ENCODE results near the gene FYB1.
"Not testable (repeated sequence)": the region's sequence is repeated elsewhere in the genome, so short reads cannot be mapped to it uniquely, and the experiment has no call there.

FYB1 gene, protein sequence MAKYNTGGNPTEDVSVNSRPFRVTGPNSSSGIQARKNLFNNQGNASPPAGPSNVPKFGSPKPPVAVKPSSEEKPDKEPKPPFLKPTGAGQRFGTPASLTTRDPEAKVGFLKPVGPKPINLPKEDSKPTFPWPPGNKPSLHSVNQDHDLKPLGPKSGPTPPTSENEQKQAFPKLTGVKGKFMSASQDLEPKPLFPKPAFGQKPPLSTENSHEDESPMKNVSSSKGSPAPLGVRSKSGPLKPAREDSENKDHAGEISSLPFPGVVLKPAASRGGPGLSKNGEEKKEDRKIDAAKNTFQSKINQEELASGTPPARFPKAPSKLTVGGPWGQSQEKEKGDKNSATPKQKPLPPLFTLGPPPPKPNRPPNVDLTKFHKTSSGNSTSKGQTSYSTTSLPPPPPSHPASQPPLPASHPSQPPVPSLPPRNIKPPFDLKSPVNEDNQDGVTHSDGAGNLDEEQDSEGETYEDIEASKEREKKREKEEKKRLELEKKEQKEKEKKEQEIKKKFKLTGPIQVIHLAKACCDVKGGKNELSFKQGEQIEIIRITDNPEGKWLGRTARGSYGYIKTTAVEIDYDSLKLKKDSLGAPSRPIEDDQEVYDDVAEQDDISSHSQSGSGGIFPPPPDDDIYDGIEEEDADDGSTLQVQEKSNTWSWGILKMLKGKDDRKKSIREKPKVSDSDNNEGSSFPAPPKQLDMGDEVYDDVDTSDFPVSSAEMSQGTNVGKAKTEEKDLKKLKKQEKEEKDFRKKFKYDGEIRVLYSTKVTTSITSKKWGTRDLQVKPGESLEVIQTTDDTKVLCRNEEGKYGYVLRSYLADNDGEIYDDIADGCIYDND

DNA sequence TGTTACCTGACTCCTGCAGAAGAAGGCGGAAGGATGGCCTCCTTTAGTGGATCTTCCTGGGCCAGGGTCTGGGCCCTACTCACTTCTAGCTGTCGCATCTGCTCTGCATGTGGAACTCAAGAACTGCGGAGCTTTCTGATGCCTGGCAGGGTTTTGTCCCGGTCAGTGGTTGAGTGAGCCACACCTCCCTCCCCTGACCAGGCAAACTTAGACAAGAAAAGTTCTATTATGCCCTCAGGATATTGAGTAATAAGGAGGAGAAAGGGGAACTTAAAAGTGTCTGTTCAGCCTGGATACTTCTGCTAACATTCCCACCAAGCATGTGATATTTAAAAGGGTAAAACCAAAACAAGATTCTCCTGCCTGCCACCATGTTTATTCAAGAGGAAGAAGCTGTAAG, at the start of gene FYB1:
TSS of gene FYB1 (minus strand) at position 127 of the 400 bp plus-strand sequence. CDS start 16,603 bp downstream, outside the sequence.
- in situ Hi-C loops (cut with MboI; ENCODE audit: low sequenced_read_pairs) = loop anchor here (10.0 kb wide), 1 partner anchor 65 kb away; no protein-coding TSS in a partner anchor

DNA sequence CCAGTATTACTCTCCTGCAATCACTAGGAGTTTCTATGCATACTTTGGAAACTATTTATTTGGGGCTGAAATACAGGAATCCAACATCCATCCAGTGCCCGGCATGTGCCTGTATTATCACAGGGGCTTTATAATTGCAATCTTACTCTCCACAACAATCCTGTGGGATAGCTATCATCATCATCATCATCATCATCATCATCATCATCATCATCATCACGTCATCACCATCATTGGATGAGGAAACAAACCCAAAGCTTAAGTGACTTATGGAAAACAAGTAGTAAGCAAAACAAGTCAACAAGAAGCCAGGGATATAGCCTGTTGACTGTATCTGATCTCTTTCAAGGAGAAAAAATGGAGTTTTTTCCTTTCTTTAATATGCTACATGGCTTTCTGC, 47.8 kb upstream of the FYB1 start:
- in situ Hi-C loops (cut with MboI; ENCODE audit: low sequenced_read_pairs) = loop anchor here (5.0 kb wide), 1 partner anchor 40 kb away; no protein-coding TSS in a partner anchor

DNA sequence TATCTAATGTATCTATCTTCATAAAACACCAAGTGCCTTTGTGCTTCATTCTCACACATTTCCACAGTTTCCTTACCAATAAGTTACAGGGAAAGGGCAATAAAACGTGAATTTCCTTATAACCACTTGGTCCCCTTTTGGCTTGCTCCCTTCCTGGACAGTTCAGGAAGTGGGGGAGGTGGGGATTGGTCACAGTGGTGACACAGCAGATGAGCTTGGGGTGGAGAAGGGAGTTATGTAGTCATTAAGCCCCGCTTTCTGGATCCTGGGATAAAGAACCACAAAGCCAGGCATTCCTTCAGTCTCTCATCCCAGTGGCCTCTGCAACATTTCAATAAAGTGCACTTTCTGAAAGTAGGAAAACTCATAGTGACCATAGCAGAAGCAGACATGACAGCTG, 47.1 kb upstream of the FYB1 start:
- in situ Hi-C loops (cut with MboI; ENCODE audit: low sequenced_read_pairs) = loop anchor here (5.0 kb wide), 1 partner anchor 39 kb away; no protein-coding TSS in a partner anchor

DNA sequence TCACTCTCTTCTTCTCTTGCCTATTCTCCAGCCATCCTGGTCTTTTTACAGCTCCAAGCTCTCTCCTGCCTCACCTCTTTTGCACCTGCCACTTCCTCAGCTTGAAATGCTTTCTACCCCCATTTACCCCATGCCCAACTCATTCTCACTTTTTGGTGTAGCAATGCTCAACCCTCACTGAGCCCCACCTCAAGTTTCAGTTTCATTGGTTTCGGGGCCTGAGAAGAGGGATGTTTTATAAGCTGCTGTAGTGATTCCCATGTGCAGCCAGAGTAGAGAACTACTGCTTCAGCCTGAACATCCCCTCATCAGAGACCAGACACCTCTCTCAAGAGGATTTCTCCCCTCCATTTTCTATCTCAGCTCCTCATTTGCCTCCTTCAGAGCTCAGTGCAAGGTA, 45.2 kb upstream of the FYB1 start:
- in situ Hi-C loops (cut with MboI; ENCODE audit: low sequenced_read_pairs) = no loop called here

DNA sequence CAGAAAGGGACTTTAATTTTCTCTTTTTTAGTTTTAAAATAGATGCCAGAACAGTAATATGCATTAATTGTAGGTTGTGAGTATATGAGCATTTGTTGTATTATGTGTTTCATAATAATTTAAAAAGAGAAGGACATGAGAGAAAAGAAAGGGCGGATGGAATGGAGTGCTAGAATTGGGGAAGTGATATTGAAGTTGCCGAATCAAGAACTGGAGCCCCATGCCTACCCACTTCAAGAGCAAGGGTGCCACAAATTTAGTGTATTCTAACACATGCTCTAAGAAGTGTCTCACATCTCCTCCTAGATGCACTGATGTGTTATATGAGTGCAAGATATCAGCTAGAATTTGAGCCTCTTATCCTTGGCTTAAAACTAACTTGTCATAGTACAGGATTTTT, 43.6 kb upstream of the FYB1 start:
- in situ Hi-C loops (cut with MboI; ENCODE audit: low sequenced_read_pairs) = no loop called here

DNA sequence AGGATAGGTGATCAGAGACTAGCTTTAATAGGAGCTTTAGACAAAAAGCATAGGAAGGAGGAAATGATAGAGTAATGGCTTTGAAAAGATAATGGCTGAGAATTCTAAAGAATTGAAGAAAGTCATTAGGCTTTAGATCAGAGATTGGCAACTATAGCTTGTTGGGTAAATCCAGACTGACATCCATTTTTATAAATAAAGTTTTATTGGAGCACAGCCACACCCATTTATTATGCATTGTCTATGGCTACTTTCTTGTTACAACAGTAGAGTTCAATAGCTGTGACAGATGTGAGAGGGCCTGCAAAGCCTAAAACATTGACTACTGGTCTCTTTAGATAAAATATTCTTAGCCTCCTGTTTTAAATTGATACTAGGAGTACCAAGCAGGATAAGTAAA, 40.7 kb upstream of the FYB1 start:
- in situ Hi-C loops (cut with MboI; ENCODE audit: low sequenced_read_pairs) = no loop called here

DNA sequence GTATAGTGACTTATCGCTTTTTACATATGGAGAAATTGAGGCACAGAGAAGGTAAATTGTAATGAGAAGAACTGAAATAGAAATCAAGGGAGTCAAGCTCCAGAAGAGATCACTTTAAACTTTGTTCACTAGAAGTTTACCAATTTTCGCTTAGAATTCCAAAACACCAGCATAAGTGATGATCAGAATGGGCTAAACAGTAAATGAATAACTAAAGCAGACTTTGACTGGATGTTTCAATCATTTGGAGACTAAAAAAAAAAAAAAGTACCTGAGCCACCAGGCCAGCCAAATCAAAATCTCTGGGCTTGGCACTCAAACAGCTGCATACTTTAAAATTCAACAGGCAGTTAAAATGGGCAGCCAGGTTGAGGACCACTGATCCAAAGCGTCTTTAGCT, 38.2 kb upstream of the FYB1 start:
- in situ Hi-C loops (cut with MboI; ENCODE audit: low sequenced_read_pairs) = no loop called here

DNA sequence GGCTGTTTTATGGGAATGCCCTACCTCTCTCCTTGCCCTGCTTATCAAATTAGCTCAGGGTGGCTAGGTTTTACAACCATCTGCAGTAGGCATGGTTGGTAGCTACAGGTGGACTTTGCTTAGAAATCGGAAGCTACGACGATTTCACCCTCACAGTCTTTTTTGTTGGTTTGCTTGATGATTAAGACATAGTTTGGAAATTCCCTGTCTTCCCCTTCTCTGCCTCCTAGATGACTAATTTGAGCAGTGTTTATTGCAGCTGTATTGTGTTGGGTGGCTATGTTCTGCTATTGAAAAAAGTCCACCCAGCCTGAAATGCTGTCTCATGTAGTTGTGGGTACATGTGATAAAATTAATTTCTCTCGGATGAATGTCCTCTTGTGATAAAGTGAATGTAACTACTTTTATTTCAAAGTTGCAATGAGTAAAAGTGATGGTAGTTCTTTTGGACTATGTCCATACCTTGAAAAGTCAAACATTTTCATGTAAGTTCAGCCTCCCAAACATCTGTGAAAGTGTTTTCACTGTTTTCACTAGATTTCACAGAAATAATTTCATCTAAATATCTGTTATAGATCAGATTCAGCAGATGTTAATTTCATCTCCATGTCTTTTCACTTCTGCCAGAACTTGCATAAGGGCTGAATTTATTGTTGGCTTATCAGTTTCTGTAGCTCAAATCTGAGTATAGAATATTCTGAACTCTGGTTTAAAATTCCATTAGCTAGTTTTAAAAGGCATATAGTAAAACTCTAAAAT, 37.3 kb upstream of the FYB1 start:
- in situ Hi-C loops (cut with MboI; ENCODE audit: low sequenced_read_pairs) = no loop called here

DNA sequence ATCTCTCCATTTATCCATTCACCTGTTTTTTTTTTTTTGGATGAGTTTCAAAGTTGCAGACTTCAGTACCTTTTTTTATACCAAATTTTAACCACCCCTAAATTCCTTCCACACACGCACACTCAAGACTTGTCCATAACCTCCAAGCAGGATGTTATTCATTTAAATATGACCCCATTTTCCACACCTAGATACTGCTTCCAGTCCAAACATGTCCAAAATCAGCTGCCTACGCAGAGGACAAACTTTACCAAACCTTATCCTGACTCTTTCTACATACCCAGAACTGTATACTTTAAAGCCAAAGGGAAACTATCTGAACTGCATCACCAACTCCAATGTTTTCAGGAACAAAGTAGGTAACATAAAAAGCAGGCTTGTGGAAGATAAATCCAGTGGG, 36.0 kb upstream of the FYB1 start:
- in situ Hi-C loops (cut with MboI; ENCODE audit: low sequenced_read_pairs) = no loop called here

DNA sequence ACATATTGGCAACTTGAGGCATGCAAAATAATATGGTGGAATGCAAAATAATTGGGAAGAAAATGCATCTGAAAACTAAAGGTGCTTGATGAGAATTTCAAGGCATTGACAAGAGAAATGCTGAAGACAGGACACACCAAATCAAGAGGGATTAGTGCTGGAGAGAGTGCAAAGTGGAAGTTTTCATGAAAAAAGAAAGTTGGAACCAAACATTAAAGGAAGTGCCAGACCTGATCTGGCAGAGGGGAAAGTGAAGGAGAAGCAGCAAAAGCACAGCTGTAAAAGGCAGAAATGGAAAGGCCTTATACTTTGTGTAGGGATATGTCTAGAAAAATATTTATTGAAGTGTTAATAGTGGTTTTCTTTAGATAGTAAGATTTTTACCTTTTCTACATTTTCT, 35.3 kb upstream of the FYB1 start:
- in situ Hi-C loops (cut with MboI; ENCODE audit: low sequenced_read_pairs) = no loop called here

DNA sequence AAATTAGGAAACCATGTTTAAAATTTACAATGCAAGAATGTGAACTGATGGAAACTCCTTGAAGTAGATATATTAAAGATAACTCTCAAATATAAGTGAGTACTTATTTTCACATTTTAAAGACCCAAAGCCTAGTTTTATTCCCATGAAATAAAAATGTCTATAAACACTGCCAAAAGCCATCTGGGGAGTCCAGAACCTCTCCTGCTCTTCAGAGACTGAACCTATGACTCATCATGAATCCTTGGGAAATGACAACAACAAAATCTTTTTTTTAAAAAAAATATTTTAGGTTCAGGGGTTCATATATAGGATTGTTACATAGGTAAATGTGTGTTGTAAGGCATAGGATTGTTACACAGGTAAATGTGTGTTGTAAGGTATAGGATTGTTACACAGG, 33.8 kb upstream of the FYB1 start:
- in situ Hi-C loops (cut with MboI; ENCODE audit: low sequenced_read_pairs) = no loop called here

DNA sequence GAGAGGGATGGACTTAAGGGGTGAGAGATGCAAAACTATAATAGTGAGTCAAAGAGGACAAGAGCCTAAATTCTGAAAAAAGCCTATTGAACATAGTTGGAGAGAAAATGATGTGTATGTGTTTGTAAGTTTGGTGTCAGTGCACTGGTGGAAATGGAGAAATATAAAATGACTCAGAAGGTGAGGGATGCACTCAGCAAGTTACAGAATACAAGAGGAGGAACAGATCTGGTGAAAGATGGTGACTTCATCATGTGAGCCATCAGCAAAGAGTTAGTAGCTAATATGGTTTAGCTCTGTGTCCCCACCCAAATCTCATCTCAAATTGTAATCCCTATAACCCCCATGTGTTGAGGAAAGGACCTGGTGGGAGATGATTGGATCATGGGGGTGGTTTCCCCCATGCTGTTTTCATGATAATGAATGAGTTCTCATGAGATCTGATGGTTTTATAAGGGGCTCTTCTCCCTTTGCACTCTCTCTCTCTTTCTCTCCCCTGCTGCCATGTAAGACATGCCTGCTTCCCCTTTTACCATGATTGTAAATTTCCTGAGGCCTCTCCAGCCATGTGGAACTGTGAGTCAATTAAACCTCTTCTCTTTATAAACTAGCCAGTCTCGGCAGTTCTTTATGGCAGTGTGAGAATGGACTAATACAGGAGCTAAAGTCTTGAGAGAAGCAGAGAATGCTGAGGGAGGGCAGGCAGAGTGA, 30.4 kb upstream of the FYB1 start:
- in situ Hi-C loops (cut with MboI; ENCODE audit: low sequenced_read_pairs) = no loop called here

DNA sequence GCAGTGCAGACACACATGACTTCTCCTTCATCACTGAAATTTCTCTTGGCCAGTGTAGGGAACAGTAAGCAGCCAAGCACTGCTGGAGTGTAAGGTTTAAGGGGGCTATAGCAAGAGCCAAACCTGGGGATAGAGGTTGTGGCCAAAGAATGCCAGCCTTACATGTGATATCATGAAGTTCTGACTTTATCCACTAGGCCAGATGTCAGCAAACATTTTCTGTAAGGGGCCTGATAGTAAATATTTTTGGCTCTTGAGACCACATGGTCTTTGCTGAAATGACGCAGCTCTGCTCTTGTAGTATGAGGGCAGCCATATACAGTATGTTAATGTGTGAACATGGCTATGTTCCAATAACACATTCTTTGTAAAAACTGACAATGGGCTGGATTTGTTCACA, 29.7 kb upstream of the FYB1 start:
- in situ Hi-C loops (cut with MboI; ENCODE audit: low sequenced_read_pairs) = no loop called here

DNA sequence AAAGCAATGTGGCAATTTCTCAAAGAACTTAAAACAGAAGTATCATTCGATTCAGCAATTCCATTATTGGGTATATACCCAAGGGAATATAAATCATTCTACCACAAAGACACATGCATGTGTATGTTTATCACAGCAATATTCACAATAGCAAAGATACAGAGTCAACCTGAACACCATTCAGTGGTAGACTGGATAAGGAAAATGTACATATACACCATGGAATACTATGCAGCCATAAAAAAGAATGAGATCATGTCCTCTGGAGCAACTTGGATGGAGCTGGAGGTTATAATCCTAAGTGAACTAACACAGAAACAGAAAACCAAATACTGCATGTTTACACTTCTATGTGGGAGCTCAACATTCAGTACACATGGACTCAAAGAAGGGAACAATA, 21.4 kb upstream of the FYB1 start:
- in situ Hi-C loops (cut with MboI; ENCODE audit: low sequenced_read_pairs) = no loop called here

DNA sequence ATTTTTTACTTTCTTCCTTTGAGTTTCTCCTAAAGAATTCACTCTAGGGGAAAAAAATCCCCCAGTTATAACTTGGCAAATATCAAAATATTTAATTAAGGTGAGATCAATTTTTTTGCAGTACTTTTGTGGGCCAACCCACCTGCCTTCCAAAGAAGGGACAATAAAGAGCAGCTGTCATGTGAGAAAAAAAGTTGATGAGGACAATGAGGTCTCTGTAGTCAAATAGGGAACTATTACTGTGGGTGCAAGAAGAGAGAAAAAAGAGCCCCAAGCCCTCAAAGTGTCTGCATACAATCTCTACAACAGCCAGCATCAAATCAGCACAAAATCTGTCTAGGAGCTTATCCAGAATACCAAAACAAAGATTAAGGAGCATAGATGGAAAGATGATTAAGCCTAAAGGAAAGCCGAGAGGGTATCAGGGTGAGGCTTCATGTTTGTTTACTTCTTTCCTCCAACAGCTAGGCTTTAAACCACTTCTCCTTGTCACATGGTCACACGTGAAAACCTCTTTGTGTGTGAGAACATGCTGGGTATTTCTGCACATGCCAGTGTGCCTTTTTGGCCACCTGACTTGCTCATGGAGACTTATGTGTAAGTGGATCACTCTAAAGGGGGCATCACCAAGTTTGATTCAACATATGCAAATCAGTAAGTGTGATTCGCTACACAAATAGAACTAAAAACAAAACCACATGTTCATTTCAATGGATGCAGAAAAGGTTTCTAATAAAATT, 19.2 kb upstream of the FYB1 start:
- in situ Hi-C loops (cut with MboI; ENCODE audit: low sequenced_read_pairs) = no loop called here

DNA sequence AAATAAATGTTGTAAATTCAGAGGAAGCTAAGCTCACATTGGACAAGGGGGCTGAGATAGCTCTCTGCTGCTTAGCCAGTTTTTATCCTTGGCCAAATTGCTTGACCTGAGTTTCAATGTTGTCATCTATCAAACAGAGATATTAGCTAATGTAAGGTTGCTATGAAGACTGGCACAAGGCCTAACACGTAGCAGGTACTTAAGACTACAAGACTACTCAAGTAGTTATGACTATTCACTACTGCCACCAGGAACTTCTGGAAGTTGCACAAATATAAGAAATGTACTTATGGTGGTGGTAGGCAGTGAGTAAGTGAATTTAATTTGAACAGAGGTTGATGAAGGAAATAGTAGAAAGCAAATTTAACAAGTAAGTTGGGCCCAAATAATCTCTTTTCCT, 17.4 kb upstream of the FYB1 start:
- in situ Hi-C loops (cut with MboI; ENCODE audit: low sequenced_read_pairs) = no loop called here

DNA sequence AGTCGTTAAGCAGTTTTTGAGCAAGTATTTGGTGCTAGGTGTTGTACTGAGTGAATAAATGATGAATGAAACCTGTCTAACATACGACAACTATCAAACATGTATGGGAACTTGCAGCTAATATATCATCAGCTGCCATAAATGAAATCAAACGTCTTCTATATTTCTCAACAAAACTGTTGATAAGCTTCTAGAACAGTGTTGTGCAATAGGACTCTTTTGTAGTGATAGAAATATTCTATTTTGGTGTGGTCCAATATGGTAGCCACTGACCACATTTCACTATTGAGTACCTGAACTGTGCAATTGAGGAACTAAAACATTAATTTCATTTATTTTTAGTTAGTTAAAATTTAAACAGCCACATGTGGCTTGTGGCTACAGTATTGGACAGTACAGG, 16.3 kb upstream of the FYB1 start:
- in situ Hi-C loops (cut with MboI; ENCODE audit: low sequenced_read_pairs) = no loop called here

DNA sequence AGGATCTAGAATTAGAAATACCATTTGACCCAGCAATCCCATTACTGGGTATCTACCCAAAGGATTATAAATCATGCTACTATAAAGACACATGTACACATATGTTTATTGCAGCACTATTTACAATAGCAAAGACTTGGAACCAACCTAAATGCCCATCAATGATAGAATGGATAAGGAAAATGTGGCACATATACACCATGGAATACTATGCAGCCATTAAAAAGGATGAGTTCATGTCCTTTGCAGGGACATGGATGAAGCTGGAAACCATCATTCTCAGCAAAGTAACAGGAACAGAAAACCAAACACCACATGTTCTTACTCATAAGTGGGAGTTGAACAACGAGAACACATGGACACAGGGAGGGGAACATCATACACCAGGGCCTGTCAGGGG, 15.1 kb upstream of the FYB1 start:
- in situ Hi-C loops (cut with MboI; ENCODE audit: low sequenced_read_pairs) = not testable (repeated sequence)

DNA sequence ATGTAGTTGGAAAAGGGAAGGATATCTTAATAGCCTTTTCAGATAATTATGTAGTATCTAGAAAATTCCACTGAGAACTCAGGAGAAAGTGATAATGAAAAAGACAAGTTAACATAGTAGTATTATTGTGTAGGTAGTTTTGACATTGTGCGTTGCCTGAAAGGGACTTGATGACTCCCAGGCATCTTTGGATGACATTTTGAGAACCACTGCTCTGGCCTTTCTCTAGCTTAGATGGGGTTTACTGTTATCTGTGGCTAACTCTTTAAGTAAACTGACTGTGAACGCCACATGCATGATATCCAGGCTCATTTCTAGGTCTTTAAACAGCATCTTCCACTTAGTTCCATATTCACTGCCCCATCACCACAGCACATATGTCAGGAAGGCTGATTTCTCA, 14.4 kb upstream of the FYB1 start:
- in situ Hi-C loops (cut with MboI; ENCODE audit: low sequenced_read_pairs) = no loop called here
